Liver (tissue), 9 donors: ENCODE results near the gene CD244. TPM values are rescaled to one million over a fixed set of nuclear protein-coding genes. Genes with fewer than 3 reads are reported as not detected.
A peak's percentile ranks its signal among the peaks of the same experiment; 100 is the strongest.

ENCODE experiments used
- DNase-seq: peaks from one replicate; pipeline ENCODE4 v3.0.0-alpha.2; 2017; ENCODE audit warnings: low spot score
- H3K27ac ChIP-seq, 2 donors: one replicate each; pipeline ENCODE4 v1.7.0; 2013; ENCODE audit warnings: inconsistent platforms in 2 of 2, low read length in 2 of 2, control low read depth in 1 of 2, low read depth in 1 of 2, mild to moderate bottlenecking in 1 of 2
- H3K27me3 ChIP-seq, 4 donors: one replicate each; pipeline versions ENCODE4 v1.6.1 to v1.7.0; 2013; ENCODE audit warnings: low read length in 3 of 4, inconsistent platforms in 1 of 4, mild to moderate bottlenecking in 1 of 4, moderate library complexity in 1 of 4; ENCODE audit not compliant: control insufficient read depth in 4 of 4, insufficient read depth in 4 of 4
- H3K36me3 ChIP-seq, 4 donors: one replicate each; pipeline versions ENCODE4 v1.6.1 to v1.7.0; 2013; ENCODE audit warnings: low read length in 3 of 4, mild to moderate bottlenecking in 3 of 4, low read depth in 1 of 4, moderate library complexity in 1 of 4; ENCODE audit not compliant: control insufficient read depth in 4 of 4, insufficient read depth in 3 of 4
- H3K4me1 ChIP-seq, 4 donors: one replicate each; pipeline versions ENCODE4 v1.6.1 to v1.7.0; 2013; ENCODE audit warnings: low read length in 3 of 4, mild to moderate bottlenecking in 3 of 4, moderate library complexity in 1 of 4; ENCODE audit not compliant: control insufficient read depth in 4 of 4, insufficient read depth in 4 of 4
- H3K4me3 ChIP-seq, 3 donors: one replicate each; pipeline versions ENCODE4 v1.6.1 to v1.7.0; 2013; ENCODE audit warnings: low read length in 3 of 3, control low read depth in 1 of 3, low read depth in 1 of 3, mild to moderate bottlenecking in 1 of 3
- H3K9ac ChIP-seq, 2 donors: one replicate each; pipeline ENCODE4 v1.7.0; 2013; ENCODE audit warnings: low read length in 2 of 2, mild to moderate bottlenecking in 2 of 2, moderate library complexity in 2 of 2, control low read depth in 1 of 2, low read depth in 1 of 2
- H3K9me3 ChIP-seq, 4 donors: one replicate each; pipeline versions ENCODE4 v1.6.1 to v1.7.0; 2013; ENCODE audit warnings: low read length in 3 of 4; ENCODE audit not compliant: control insufficient read depth in 4 of 4
- ATF3 ChIP-seq: IDR thresholded peaks from 2 replicates; pipeline ENCODE4 v1.6.1; 2016; ENCODE audit warnings: antibody characterized with exemption
- CTCF ChIP-seq: fragments of 150-350 bp; IDR thresholded peaks from 2 replicates; pipeline ENCODE4 v1.5.1; 2017; ENCODE audit warnings: improper control_type of control experiment, low read depth, low read length; ENCODE audit not compliant: missing input control
- EGR1 ChIP-seq, 2 donors: IDR thresholded peaks; 2 replicates each; pipeline ENCODE4 v1.6.1; 2016 to 2018; ENCODE audit warnings: antibody characterized with exemption in 2 of 2, low read depth in 2 of 2
- FOXA1 ChIP-seq: IDR thresholded peaks from 2 replicates; pipeline ENCODE4 v1.6.1; 2016; ENCODE audit warnings: antibody characterized with exemption
- FOXA2 ChIP-seq: IDR thresholded peaks from 2 replicates; pipeline ENCODE4 v1.6.1; 2016; ENCODE audit warnings: antibody characterized with exemption
- GABPA ChIP-seq, 2 donors: IDR thresholded peaks in 1 of 2; conservative IDR thresholded peaks in 1 of 2; 2 replicates each; pipeline ENCODE4 v1.6.1; 2016; ENCODE audit warnings: antibody characterized with exemption in 2 of 2, mild to moderate bottlenecking in 1 of 2, moderate library complexity in 1 of 2
- HNF4A ChIP-seq, 2 donors: conservative IDR thresholded peaks; 2 replicates each; pipeline ENCODE4 v1.6.1; 2016; ENCODE audit warnings: antibody characterized with exemption in 2 of 2, mild to moderate bottlenecking in 2 of 2
- HNF4G ChIP-seq: IDR thresholded peaks from 2 replicates; pipeline ENCODE4 v1.6.1; 2016; ENCODE audit warnings: antibody characterized with exemption
- JUND ChIP-seq, 2 donors: IDR thresholded peaks; 2 replicates each; pipeline ENCODE4 v1.6.1; 2016; ENCODE audit warnings: antibody characterized with exemption in 2 of 2
- NR2F2 ChIP-seq: IDR thresholded peaks from 2 replicates; pipeline ENCODE4 v1.6.1; 2016; ENCODE audit warnings: antibody characterized with exemption
- RAD21 ChIP-seq, 2 donors: IDR thresholded peaks; 2 replicates each; pipeline ENCODE4 v1.6.1; 2016; ENCODE audit warnings: antibody characterized with exemption in 2 of 2, mild to moderate bottlenecking in 2 of 2
- REST ChIP-seq: IDR thresholded peaks from 2 replicates; pipeline ENCODE4 v1.6.1; 2016; ENCODE audit warnings: antibody characterized with exemption, mild to moderate bottlenecking
- RXRA ChIP-seq, 2 donors: IDR thresholded peaks; 2 replicates each; pipeline ENCODE4 v1.6.1; 2017 to 2018; ENCODE audit warnings: antibody characterized with exemption in 2 of 2, mild to moderate bottlenecking in 1 of 2
- SP1 ChIP-seq: IDR thresholded peaks from 2 replicates; pipeline ENCODE4 v1.6.1; 2018; ENCODE audit warnings: antibody characterized with exemption, mild to moderate bottlenecking
- TAF1 ChIP-seq: conservative IDR thresholded peaks from 2 replicates; pipeline ENCODE4 v1.6.1; 2016; ENCODE audit warnings: antibody characterized with exemption, mild to moderate bottlenecking
- YY1 ChIP-seq: IDR thresholded peaks from 2 replicates; pipeline ENCODE4 v1.6.1; 2016; ENCODE audit warnings: antibody characterized with exemption, mild to moderate bottlenecking
- WGBS: extraction: QIAGEN DNeasy Blood & Tissue Kit; methylation state at CpG from one replicate; pipeline ENCODE4 v1.1.7; 2013; 5-methylcytosine and 5-hydroxymethylcytosine counted together
- polyA plus RNA-seq, 2 donors: library from polyadenylated mRNA; stranded (reverse) in 1 of 2; unstranded in 1 of 2; fragments of 200-250 nt in 1 of 2; fragments of >200 nt in 1 of 2; fragmentation: Nextera tagmentation in 1 of 2; extraction: Ambion mirVana in 1 of 2; gene quantifications; one replicate each; pipeline versions ENCODE4 v1.2.1 to v1.2.3, GENCODE V29; 2013 to 2015
- total RNA-seq, 2 donors: library from RNA; depleted of rRNA; stranded (reverse); fragments of >200 nt; gene quantifications; one replicate each; pipeline ENCODE4 v1.2.3, GENCODE V29; 2014
- donor health status: healthy.
- donor health status: healthy.
- donor health status: healthy.
- donor health status: healthy.
- donor health status: healthy.

The CD244 gene
- total and polyA plus RNA-seq, 4 donors, result 0.85 to 6.6 (median 1.8) TPM

GRCh38 chr1:160880216-160880615, 17.5 kb upstream of the CD244 start:
- no peaks in the 10 kb centered on the region for H3K36me3 ChIP-seq
- TF ChIP-seq NR2F2 (no peak), RXRA (IDR thresholded peaks at IDR 0.05) (peak in 1 of 2 donors; percentile 11)
- H3K4me1 ChIP-seq, result no peaks in the 10 kb centered on the region
- no peak overlapping the region for H3K9ac ChIP-seq
- no peak overlapping the region for H3K27ac ChIP-seq
- H3K4me3 ChIP-seq, result no peak overlapping the region
- H3K27me3 ChIP-seq, result peaks cover 0 to 2% (median 0%) of the 10 kb centered on the region in 4 donors
- WGBS, result 89% methylated on average over 3 of the region's 3 CpGs
- no peak for DNase-seq
- H3K9me3 ChIP-seq, result no peaks in the 10 kb centered on the region

GRCh38 chr1:160879056-160879455, 16.4 kb upstream of the CD244 start:
- no peak for DNase-seq
- 68% methylated on average over 8 of the region's 8 CpGs for WGBS
- H3K9ac ChIP-seq, result no peak overlapping the region

GRCh38 chr1:160877221-160877620, 14.5 kb upstream of the CD244 start:
- TF ChIP-seq TAF1, result no peak
- TF ChIP-seq GABPA (IDR thresholded peaks at IDR 0.05 in 1 of 2, conservative IDR thresholded peaks at IDR 0.05 in 1 of 2), result no peak
- no peak for TF ChIP-seq REST
- TF ChIP-seq CTCF, result peak; percentile 18
- TF ChIP-seq ATF3, result no peak
- peak; percentile 26 to 64 for TF ChIP-seq RAD21 (IDR thresholded peaks at IDR 0.05)
- Histone ChIP-seq H3K4me3 (no peak overlapping the region), H3K27ac (no peak overlapping the region), H3K4me1 (no peaks in the 10 kb centered on the region), H3K9ac (no peak overlapping the region), H3K9me3 (no peaks in the 10 kb centered on the region), H3K27me3 (peaks cover 0 to 2% (median 0%) of the 10 kb centered on the region in 4 donors), H3K36me3 (no peaks in the 10 kb centered on the region)
- DNase-seq, result no peak

More at GRCh38 chr1:160879056-160879455, 16.4 kb upstream of the CD244 start:
- Histone ChIP-seq H3K9me3 (no peaks in the 10 kb centered on the region), H3K4me3 (no peak overlapping the region), H3K4me1 (no peaks in the 10 kb centered on the region), H3K27me3 (peaks cover 0 to 2% (median 0%) of the 10 kb centered on the region in 4 donors), H3K27ac (no peak overlapping the region), H3K36me3 (no peaks in the 10 kb centered on the region)
- TF ChIP-seq SP1 (no peak), CTCF (no peak), HNF4A (conservative IDR thresholded peaks at IDR 0.05) (no peak), RXRA (IDR thresholded peaks at IDR 0.05) (no peak), JUND (IDR thresholded peaks at IDR 0.05) (no peak), FOXA1 (no peak), EGR1 (IDR thresholded peaks at IDR 0.05; ENCODE audit: low read depth in 2 of 2) (no peak), NR2F2 (no peak), RAD21 (IDR thresholded peaks at IDR 0.05) (no peak), HNF4G (no peak), YY1 (no peak), FOXA2 (no peak), TAF1 (no peak)
